Measurements from ENCODE around the gene PREX1.

PREX1 gene

GRCh38 chr20:48802647-48803046 is 25.2 kb downstream of the PREX1 start:
- no peak overlapping the region for H3K27ac ChIP-seq
- DNase-seq (ENCODE audit: low spot score): no peak
- TF ChIP-seq, protein P1, sequence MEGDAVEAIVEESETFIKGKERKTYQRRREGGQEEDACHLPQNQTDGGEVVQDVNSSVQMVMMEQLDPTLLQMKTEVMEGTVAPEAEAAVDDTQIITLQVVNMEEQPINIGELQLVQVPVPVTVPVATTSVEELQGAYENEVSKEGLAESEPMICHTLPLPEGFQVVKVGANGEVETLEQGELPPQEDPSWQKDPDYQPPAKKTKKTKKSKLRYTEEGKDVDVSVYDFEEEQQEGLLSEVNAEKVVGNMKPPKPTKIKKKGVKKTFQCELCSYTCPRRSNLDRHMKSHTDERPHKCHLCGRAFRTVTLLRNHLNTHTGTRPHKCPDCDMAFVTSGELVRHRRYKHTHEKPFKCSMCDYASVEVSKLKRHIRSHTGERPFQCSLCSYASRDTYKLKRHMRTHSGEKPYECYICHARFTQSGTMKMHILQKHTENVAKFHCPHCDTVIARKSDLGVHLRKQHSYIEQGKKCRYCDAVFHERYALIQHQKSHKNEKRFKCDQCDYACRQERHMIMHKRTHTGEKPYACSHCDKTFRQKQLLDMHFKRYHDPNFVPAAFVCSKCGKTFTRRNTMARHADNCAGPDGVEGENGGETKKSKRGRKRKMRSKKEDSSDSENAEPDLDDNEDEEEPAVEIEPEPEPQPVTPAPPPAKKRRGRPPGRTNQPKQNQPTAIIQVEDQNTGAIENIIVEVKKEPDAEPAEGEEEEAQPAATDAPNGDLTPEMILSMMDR (conservative IDR thresholded peaks at IDR 0.05; ENCODE audit: low read depth): no peak
- ChIA-PET POLR2A (ENCODE audit: low non-redundant PET) (no interaction called here), CTCF (interaction anchor here (0.6 to 1.9 kb wide), 3 partner anchors 96 to 223 kb away, joined by 3 to 7 read pairs (median 4); no protein-coding TSS in a partner anchor)

DNA sequence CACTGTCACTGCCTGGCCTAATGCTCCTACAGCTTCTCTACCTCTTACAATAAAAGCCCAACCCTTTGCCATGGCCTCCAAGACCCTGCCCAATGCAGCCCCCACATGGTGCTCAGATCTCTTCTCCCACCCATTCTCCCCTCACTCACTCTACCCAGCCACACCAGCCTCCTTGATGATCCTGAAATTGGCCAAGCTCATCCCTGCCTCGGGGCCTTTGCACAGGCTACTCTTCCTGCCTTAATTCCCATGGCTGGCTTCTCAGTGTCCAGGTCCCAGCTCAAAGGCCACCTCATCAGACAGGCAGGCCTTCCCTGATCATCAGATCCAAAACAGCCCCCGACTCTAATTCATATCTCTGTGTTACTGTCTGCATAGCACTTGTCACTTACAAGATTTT is 25.6 kb downstream of the PREX1 start:
- DNase-seq (ENCODE audit: low spot score): no peak
- H3K27ac ChIP-seq: no peak overlapping the region
- ChIA-PET POLR2A (ENCODE audit: low non-redundant PET) (no interaction called here), CTCF (interaction anchor here (0.6 to 1.9 kb wide), 3 partner anchors 97 to 223 kb away, joined by 3 to 7 read pairs (median 4); no protein-coding TSS in a partner anchor)
- TF ChIP-seq, protein P1 (conservative IDR thresholded peaks at IDR 0.05; ENCODE audit: low read depth): no peak

DNA sequence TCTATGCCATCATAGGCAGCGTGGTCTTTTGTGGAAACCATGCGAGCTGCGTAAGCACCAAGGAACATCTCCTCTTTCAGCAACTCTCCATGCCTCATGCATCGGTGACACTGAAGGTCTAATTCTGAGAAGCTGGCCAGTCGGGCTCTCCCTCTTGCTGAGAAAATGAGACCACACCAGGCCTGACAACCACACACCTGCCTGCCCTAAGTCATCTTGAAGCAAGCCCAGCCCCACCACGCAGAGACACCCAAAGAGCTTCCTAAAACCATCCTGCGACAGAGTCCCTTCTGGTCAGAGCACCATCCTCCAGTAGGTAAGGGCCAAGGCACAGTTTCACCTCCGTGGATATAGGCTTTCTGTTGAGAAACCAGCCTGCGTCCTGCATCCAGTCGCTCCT is 26.6 kb downstream of the PREX1 start:
- no peak for DNase-seq (ENCODE audit: low spot score)
- TF ChIP-seq, protein P1 (conservative IDR thresholded peaks at IDR 0.05; ENCODE audit: low read depth): no peak
- ChIA-PET CTCF (interaction anchor here (0.7 to 1.9 kb wide), 2 partner anchors 28 to 144 kb away, joined by 3 to 7 read pairs; no protein-coding TSS in a partner anchor), POLR2A (ENCODE audit: low non-redundant PET) (no interaction called here)
- no peak overlapping the region for H3K27ac ChIP-seq

- no peak for DNase-seq (ENCODE audit: low spot score)
Measured at GRCh38 chr20:48800177-48800576, 27.6 kb downstream of the PREX1 start.

DNA sequence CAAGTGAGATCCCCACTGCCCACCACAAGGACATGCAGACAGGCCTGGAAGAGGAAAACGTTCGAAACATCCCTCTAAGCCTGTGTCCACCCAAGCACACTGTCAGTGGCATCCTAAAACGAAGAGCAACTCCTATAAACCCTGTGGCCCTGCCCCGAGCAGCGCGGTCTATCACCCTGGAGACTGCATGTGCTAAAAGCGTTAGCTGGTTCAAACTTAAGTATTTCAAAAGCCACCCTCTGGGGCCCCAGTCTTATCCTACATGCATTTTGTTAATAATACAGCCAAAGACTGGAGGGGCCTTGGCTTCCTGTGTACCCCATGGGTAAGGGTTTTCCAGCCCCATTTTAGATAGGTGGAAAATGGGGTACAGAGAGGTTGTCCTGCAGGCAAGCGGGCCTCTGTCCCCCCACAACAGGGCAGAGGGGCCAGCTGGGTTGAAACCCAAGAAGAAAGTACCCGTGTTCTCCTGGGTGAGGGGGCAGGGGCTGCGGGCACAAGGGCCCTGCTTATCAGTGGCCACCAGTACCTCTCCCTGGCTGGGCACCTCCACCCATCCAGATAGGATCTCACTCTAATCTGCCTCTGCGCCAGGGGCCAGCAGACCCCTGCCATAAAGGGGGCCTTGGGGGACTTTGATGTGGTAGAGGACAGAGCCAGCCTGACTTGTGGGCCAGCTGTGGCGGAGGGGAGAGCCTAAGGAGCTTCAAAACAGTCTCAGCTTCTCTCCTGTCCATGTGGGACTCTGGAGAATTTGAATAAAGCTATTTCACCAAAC is 28.3 kb downstream of the PREX1 start:
- CTCF ChIA-PET: interaction anchor here (0.7 to 1.4 kb wide), 3 partner anchors 11 to 179 kb away, joined by 3 to 4 read pairs (median 3); no protein-coding TSS in a partner anchor
- DNase-seq (ENCODE audit: low spot score): no peak
- POLR2A ChIA-PET (ENCODE audit: low non-redundant PET): no interaction called here
- no peak overlapping the region for H3K27ac ChIP-seq
- TF ChIP-seq, protein P1 (conservative IDR thresholded peaks at IDR 0.05; ENCODE audit: low read depth): no peak

More at GRCh38 chr20:48800177-48800576, 27.6 kb downstream of the PREX1 start:
- TF ChIP-seq, protein P1 (conservative IDR thresholded peaks at IDR 0.05; ENCODE audit: low read depth): no peak
- no peak overlapping the region for H3K27ac ChIP-seq
- POLR2A ChIA-PET (ENCODE audit: low non-redundant PET): no interaction called here
- CTCF ChIA-PET: interaction anchor here (0.6 to 1.4 kb wide), 4 partner anchors 12 to 179 kb away, joined by 3 to 4 read pairs (median 3); no protein-coding TSS in a partner anchor

- ChIA-PET POLR2A (ENCODE audit: low non-redundant PET) (no interaction called here), CTCF (interaction anchor here (1.1 kb wide), 1 partner anchor 140 kb away, joined by 3 read pairs; no protein-coding TSS in a partner anchor)
- TF ChIP-seq, protein P1 (conservative IDR thresholded peaks at IDR 0.05; ENCODE audit: low read depth): no peak
- no peak overlapping the region for H3K27ac ChIP-seq
- no peak for DNase-seq (ENCODE audit: low spot score)
Measured at GRCh38 chr20:48797850-48798747, 29.7 kb downstream of the PREX1 start.
